Glomerular visceral epithelial cell (primary cell): ENCODE results near the gene ROR2.
"Not testable (repeated sequence)": the region's sequence is repeated elsewhere in the genome, so short reads cannot be mapped to it uniquely, and the experiment has no call there.

Experiments
- DNase-seq: peaks from one replicate; pipeline ENCODE4 v3.0.0-alpha.2; 2016; ENCODE audit errors: extremely low spot score

The ROR2 gene

DNA sequence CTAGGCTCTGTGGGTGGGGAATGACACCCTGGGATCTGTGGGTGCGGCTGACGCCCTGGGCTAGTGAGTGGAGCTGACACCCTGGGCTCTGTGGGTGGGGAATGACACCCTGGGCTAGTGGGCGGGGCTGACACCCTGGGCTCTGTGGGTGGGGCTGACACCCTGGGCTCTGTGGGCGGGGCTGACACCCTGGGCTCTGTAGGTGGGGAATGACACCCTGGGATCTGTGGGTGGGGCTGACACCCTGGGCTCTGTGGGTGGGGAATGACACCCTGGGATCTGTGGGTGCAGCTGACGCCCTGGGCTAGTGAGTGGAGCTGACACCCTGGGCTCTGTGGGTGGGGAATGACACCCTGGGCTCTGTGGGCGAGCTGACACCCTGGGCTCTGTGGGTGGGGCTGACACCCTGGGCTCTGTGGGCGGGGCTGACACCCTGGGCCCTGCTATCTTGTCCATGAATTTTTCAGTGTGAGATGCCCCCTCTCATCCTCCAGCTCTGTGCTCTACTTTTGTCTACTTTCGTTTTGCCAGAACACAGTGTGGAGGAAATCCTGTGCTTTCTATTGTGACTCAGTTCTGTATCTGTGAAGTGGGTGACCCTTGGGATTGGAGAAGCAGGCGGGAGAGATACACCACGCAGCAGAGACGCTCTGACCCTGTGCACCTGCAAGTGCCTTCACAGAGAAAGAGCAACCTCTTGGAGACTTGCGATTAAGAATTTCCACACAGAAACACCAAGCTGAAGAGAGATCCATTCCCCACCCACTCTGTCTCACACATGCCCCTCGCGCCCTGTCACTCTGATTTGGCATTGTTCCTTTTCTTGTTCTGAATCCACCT lies 151.5 kb downstream of the ROR2 start:
- DNase-seq: not testable (repeated sequence)

DNA sequence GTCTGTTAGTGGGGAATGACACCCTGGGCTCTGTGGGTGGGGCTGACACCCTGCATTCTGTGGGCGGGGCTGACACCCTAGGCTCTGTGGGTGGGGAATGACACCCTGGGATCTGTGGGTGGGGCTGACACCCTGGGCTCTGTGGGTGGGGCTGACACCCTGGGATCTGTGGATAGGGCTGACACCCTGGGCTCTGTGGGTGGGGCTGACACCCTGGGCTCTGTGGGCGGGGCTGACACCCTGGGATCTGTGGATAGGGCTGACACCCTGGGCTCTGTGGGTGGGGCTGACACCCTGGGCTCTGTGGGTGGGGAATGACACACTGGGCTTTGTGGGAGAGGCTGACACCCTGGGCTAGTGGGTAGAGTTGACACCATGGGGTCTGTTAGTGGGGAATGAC lies 152.5 kb downstream of the ROR2 start:
- not testable (repeated sequence) for DNase-seq

DNA sequence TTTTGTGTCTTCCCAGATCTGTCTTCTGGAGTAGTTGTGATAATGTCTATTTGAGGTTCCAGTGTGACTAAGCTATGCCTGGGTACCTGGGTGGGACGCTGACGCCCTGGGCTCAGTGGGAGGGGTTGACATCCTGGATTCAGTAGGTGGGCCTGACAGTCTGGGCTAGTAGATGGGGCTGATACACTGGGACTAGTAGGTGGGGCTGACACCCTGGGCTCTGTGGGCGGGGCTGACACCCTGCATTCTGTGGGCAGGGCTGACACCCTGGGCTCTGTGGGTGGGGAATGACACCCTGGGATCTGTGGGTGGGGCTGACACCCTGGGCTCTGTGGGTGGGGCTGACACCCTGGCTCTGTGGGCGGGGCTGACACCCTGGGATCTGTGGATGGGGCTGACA lies 153.5 kb downstream of the ROR2 start:
- DNase-seq: not testable (repeated sequence)

DNA sequence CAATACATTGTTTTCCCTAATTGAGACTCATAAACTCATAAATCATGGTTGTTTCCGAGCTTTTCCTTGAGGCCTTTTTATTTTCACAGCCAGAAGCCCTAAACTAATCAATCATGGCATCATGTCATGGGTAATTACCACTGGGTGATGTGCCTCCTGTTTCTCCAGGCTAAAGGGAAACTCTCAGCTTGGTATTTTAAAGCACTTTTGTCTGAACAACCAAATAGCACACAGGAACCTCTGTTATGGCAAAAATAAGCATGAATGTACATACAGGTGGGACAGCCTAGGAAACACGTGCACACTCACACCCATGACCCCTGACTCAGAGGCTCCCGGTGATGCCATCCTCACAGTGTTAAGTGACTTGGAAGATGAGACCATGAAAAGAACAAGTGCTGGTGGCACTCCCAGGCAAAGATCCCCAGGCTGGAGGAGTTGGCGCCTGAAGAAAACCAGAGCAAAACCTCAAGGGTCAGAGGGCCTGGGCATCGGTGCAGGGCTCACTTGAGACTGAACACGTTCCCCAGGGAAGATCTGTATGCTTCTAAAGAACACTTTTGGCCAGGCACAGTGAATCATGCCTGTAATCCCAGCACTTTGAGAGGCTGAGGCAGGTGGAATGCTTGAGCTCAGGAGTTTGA lies 154.3 kb downstream of the ROR2 start:
- DNase-seq: no peak

DNA sequence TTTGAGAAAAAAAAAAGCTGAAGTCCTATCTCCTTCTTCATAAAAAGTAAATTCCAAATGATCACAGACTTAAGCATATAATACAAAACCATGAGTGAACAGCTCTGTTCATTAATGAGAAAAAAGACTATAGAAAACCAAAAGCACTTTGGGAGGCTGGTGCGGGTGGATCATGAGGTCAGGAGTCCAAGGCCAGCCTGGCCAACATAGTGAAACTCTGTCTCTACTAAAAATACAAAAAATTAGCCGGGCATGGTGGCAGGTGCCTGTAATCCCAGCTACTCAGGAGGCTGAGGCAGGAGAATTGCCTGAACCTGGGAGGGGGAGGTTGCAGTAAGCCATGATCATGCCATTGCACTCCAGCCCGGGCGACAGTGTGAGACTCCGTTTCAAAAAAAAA lies 156.7 kb downstream of the ROR2 start:
- DNase-seq: not testable (repeated sequence)

DNA sequence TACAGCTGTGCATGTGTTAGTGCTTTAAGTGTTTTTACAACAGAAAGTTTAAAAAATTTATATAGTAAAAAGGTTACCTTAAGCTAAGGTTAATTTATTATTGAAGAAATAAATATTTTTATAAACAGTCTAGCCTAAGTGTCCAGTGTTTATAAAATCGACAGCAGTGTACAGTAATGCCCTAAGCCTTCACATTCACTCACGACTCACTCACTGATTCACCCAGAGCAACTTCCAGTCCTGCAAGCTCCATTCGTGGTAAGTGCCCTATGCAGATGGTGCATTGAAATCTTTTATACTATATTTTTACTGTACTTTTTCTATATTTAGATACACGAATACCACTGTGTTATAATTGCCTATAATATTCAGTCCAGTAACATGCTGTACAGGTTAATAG lies 159.1 kb downstream of the ROR2 start:
- DNase-seq: no peak

DNA sequence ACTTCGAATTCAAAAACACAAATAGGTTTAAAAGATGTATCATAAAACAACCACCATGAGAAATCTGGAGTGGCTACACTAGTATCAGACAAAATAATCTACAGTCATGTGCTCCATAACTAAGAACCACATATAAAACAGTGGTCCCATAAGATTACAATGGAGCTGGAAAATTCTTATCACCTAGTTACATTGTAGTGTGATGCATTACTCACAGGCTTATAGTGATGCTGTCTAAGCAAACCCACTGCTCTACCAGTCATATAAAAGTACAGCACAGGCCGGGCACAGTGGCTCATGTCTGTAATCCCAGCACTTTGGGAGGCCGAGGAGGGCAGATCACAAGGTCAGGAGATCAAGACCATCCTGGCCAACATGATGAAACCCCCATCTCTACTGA lies 160.1 kb downstream of the ROR2 start:
- DNase-seq: no peak

DNA sequence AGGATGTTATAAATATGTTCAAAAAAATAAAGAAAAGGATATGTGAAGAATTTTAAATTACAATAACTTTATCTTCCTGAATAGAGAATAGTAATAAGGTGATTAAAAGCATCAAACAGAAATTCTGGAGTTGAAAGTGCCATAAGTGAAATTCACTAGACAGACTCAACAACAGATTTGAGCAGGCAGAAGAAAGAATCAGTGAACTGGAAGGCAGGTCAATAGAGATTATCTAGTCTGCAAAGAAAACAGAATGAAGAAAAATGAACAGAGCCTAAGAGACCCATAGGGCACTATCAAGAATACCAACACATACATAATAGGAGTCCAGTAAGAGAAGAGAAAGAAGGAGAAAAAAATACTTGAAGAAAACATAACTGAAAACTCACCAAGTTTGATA lies 162.1 kb downstream of the ROR2 start:
- no peak for DNase-seq

DNA sequence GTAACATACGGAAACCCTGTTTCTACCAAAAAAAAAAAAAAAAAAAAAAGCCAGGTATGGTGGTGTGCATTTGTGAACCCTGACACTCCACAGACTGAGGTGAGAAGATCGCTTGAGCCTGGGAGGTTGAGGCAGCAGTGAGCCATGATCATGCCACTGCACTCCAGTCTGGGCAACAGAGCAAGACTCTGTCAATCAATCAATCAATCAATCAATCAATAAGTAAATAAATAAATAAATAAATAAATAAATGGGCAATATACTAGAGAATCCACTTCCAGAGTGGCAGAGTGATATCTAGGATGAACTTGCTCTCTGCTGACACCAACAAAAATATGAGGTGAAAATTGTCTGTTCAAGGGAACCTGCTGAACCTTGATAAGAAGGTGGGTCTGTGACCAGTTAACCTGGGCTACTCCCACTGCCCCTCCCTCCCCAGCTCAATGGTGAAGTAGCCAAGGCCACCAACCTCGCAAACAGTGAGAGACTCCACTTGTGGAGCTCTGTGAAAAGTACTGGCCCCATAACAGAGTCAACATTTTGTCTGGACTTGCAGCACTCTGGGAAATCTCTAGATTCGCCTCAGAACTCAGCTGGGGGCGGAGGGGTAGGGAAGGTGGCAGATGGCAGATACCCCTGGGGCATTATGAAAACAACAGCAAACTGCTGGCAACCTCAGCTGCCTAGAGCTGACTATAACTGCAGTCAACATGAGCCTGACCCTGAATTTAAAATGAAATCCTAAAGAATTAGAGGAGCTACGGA lies 163.7 kb downstream of the ROR2 start:
- DNase-seq: no peak

DNA sequence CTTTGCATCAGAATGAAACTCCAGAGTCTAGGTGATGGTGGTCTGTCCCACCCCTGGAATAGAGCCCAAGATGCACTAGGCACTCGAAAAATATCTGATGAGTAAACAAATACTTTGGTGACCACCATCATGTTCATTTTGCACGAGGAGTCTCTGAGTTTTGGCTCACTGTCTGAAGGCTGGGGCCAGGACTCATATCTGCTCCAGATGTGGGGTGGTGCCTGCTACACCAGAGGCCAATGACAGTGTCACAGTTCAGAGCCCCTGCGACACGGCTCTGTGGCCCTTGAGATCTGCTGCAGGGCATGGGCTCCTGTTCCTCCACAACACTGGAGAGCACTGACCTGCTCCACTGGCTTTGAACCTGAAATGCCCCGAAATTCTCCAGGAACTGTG lies 164.6 kb downstream of the ROR2 start:
- DNase-seq: no peak

DNA sequence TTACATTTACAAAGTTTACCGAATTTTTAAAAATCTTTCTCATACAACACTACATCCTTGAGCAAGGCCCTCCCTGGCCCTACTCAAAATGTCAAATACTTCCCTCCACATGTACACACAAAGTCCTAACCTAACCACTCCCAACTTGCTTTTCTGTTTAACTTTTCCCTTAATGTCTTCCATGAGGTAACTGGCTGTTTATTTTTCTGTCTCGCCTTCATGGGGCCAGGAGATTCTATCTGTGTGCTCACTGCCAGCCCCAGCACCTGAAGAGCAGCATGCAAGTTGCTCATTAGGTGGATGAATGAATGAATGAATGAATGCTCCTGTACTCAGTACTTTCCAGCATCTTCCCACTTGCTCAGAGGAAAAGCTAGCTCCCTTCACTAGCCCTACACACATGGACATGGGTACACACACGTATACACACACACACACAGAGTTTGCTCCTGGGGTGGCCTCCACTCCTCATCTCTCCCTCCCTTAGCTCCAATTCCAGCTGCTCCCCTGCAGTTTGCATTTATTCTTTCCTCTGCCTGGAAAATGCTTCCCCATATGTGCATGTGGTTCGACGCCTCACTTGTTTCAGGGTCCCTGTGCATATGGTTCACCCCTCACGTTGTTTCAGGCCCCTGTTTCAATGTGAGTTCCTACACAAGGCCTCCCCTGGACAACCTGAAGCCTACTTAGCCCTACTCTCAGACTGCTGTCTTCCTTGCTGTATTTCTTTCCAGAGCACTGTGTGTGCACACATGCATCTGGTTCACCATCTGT lies 165.2 kb downstream of the ROR2 start:
- DNase-seq: no peak

DNA sequence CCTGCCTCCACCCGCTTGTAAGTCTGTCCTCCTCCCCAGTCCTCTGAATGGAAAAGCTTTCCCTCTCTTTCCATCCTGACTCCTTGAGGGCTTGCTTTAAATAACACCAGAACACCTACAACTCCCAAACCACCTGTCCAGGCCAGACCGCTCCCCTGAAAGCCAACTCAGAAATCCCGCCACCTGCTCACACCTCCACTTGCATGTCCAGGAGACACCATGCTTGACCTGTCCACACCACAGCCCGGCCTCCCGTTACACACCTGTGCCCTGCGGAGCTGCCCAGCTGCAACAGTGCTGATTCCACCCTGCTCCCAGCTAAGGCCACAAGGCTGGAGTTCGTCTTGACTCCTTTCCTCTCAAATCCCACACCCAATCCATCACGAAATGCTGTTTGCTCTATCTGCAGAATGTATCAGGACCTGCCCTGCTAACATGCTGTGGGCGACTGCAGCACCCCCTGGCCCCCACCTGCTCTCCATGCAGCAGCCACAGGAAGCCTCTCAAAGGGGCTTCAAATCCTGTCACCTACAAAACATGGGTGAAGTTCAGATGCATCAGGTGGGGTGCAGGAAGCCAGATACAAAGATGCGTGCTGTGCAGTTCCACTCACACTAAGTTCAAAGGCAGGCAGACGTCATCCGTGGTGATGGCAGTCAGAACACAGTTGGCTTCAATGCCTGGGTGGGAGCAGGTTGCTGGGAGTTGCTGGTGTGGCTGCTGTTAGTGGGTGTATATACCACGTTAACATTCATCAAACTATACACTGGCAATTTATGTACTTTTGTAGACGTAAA lies 166.0 kb downstream of the ROR2 start:
- no peak for DNase-seq

DNA sequence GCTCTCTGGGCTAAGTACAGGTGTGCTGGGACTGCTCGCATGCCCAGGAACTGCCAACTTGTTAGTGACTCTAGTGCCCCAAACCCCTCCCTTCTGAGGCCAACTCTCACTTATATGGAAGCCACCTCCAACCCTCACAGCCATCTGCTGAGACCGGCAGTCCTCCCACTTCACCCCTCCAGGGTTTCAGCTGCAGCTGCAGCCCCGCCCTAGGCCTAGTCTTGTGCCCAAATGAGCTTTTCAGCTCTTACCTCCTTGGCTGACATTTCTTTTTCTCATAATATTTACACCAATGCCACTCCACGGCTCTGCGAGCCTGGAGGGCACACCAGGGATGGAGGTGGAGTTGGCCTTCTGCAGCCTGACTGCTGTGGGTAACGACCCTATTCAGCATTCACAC lies 166.6 kb downstream of the ROR2 start:
- DNase-seq: no peak

DNA sequence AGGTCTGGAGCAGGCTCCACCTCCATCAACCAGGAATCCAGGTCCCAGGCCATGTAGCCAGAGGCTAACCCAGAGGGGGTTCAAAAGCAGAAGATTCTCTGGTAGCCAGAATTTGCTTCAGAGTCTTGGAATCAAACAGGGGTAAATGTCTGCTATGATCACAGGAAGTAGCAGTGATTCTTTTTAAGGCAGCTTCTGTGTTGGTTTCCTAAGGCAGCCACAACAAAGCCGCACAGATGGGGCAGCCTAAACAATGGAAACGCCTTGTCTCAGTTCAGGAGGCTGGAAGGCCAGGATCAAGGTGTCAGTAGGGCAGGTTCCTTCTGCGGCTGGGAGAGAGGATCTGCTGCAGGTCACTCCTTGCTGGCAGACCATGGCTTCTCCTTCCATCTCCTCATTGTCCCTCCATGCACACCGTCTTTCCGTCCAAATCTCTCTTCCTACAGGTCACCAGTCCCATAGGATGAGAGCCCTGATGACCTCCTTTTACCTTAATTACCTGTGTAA lies 167.3 kb downstream of the ROR2 start:
- DNase-seq: no peak

DNA sequence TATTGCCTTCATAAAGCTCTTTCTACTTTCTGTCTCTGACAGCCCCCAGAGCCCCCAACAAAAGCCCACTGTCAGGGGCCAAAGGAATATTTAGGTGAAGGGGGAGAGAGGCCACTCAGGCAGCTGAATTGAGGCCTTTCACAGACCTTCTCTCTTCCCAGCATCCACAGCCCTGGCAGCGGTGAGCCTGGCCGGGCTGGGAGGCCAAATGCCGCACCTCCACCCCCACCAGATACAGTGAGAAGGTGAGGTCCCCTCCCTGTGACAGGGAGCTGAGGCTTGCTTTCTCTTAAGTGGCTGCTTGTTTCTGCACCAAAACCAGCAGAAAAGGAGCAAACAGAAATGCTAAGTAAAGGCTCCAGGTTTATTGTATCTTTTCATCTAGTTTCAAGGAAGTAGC lies 168.1 kb downstream of the ROR2 start:
- DNase-seq: no peak

DNA sequence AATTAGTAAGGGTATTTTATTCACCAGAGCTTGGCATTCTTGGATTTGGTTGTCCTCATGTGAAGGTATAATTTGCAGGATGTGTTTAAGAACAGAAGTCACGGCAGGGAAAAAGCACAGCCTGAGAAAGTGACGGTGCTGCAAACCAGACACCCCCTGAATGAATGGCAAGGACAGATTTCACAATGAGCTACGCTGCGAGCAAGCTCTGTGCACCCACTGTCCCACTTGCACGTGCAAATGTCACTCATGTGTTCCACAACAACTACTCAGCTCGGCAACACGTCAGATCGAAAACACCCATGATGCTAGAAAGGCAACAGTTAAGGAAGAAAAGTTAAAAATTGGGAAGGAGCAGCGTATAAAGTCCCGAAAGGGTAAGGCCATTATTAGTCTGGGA lies 168.9 kb downstream of the ROR2 start:
- no peak for DNase-seq

DNA sequence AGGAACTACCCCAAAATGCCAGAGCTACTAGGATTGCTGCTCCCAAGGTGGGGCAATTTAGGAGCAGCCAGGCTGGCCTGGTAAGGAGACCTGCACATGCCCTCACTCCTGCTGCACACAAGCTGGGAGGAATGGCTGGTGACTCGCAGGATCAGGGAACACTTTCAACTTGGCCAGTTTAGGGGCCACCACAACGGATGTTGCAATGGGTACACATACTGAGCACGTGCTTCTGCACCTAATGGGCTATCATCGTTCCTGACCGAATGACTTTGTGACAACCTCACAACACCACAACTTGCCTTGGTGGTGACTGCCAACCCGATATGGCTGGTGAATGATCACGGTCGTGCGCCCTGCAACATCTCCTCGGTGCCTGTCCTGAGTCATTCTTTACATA lies 172.0 kb downstream of the ROR2 start:
- no peak for DNase-seq

DNA sequence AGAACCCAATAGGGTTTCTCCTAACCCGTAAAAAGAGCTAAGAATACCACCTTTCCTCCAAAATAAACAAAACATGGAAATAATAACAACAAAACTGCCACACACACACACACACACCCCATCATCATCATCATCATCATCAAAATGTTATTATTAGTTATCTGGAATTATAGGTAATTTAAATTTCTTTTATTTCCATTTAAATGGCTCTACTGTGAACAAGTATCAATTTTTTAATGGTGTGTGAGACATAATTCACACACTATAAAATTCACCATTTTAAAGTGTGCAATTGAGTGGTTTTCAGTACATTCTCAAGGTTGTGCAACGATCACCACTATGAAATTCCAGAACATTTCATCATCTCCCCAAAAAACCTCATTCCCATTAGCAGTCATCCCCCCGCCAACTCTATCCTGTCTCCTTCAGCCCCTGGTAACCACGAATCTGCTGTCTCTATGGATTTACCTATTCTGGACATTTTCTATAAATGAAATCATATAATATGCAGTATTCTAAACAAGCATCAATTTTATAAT lies 172.7 kb downstream of the ROR2 start:
- peak; percentile 31 for DNase-seq

DNA sequence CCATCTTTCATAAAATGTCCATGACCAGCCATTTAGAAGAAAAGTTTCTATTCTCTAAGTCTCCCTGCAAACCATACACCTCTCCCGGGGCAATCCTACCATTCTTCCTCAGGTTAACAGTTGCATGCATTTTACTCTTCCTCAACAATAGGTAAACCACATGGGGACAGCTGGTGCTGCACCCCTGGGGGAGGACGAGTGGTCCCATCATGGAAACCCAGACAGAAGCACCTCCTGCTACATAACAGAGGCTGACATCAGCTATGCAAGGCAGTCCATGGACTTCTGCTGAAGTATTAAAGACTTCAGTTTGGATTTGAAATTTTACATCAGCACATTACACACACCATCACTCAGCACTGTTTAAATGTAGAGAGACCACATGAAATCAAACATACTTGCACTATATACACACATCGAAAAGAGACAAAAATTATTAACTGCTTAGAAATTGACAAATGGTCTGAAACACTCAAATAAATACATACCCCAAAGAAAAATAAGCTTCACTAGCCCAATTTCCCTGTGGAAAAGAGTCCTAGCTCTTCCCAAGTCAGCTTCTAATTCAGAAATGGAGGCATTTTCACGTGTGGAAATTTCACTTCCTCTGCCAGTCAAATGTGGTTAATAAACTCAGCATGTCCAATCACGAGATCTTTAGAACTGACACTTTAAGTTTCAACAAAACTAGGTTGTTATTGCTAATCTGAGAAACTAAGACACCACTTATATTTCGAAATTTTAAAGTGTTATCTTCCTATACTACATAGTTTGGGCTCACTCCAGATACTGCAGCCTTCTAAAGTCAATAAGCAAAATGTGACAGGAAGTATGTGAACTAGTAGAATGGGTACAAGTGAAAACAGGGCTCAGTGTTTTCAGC lies 173.4 kb downstream of the ROR2 start:
- DNase-seq: no peak

DNA sequence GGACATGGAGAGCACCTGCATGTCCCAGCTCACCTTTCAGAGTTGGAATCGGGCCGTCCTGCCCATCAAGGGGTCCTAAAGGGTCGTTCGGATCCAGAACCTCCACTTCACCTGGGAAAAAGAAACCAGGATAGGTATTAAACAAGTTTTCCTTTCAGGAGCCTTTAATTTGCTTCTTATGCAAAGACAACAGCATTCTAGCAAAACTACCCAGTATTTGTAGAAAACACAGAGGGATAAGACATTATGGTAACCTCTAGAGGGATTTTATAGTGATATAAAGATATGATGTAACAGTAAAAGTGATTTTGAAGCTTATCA lies 174.4 kb downstream of the ROR2 start:
- DNase-seq: no peak
